Gastrocnemius medialis (tissue), 4 donors: Measurements from ENCODE around the gene DPP3. TPM values are rescaled to one million over a fixed set of nuclear protein-coding genes. Genes with fewer than 3 reads are reported as not detected.

Experiments
- ATAC-seq, 2 donors: fragments of 150-250 bp; one replicate each; pipeline ENCODE4 v1.9.1; 2016
- DNase-seq, 2 donors: peaks; one replicate each; pipeline ENCODE4 v3.0.0-alpha.2; 2019
- H3K27ac ChIP-seq, 4 donors: fragments of 200-600 bp; sonication (generic); 1 replicate in 1 of 4; 2 replicates in 3 of 4; pipeline ENCODE4 v1.5.1; 2016 to 2018; ENCODE audit warnings: mild to moderate bottlenecking in 2 of 4, moderate library complexity in 1 of 4
- H3K27me3 ChIP-seq, 3 donors: fragments of 200-600 bp; sonication (generic) in 2 of 3; 1 replicate in 1 of 3; 2 replicates in 2 of 3; pipeline versions ENCODE4 v1.5.1 to v1.6.0; 2016 to 2019; ENCODE audit warnings: mild to moderate bottlenecking in 1 of 3, moderate library complexity in 1 of 3
- H3K36me3 ChIP-seq, 2 donors: fragments of 200-600 bp; sonication (generic) in 1 of 2; one replicate each; pipeline ENCODE4 v1.5.1; 2017 to 2018
- H3K4me1 ChIP-seq, 2 donors: fragments of 200-600 bp; sonication (generic) in 1 of 2; one replicate each; pipeline ENCODE4 v1.5.1; 2016 to 2017; ENCODE audit warnings: mild to moderate bottlenecking in 2 of 2
- H3K4me3 ChIP-seq, 4 donors: fragments of 200-600 bp; sonication (generic) in 3 of 4; 1 replicate in 1 of 4; 2 replicates in 3 of 4; pipeline ENCODE4 v1.5.1; 2016 to 2019; ENCODE audit warnings: mild to moderate bottlenecking in 2 of 4
- H3K9me3 ChIP-seq, 3 donors: fragments of 200-600 bp; sonication (generic) in 2 of 3; 1 replicate in 1 of 3; 2 replicates in 2 of 3; pipeline ENCODE4 v1.5.1; 2016 to 2019
- POLR2A ChIP-seq, 2 donors: fragments of 450-650 bp; IDR thresholded peaks; one replicate each; pipeline ENCODE4 v1.6.1; 2017; ENCODE audit warnings: antibody characterized with exemption in 2 of 2, mild to moderate bottlenecking in 2 of 2, moderate library complexity in 2 of 2
- in situ Hi-C, 4 donors: fragments of 200-750 bp; cut with MboI; loops; one replicate each; pipeline versions ENCODE4 v1.15.0 to v1.8.0; 2017; ENCODE audit warnings: low sequenced_read_pairs in 4 of 4
- intact Hi-C: fragments of 100-400 bp; cut with DNase I; formaldehyde crosslinking; loops from one replicate; pipeline ENCODE4 v1.15.1; 2023; ENCODE audit warnings: low total_unique reads
- total RNA-seq, 4 donors: library from RNA; depleted of rRNA; stranded (reverse); fragments of >200 nt; gene quantifications; one replicate each; pipeline versions ENCODE4 v1.1.0 to v1.2.3, GENCODE V29; 2016
- TF ChIP-seq, protein P1 (sequence below), 5 experiments: fragments of 450-650 bp in 3 of 5; fragments of 200-600 bp in 2 of 5; sonication (generic) in 2 of 5; IDR thresholded peaks in 4 of 5; conservative IDR thresholded peaks in 1 of 5; 1 replicate in 4 of 5; 2 replicates in 1 of 5; pipeline ENCODE4 v1.5.1; 2016 to 2019; ENCODE audit warnings: antibody characterized with exemption in 5 of 5, mild to moderate bottlenecking in 3 of 5, moderate library complexity in 3 of 5

The DPP3 gene
- total RNA-seq, 4 donors from 2014 or later, result 28.5 to 58.5 (median 37.4) TPM

DNA sequence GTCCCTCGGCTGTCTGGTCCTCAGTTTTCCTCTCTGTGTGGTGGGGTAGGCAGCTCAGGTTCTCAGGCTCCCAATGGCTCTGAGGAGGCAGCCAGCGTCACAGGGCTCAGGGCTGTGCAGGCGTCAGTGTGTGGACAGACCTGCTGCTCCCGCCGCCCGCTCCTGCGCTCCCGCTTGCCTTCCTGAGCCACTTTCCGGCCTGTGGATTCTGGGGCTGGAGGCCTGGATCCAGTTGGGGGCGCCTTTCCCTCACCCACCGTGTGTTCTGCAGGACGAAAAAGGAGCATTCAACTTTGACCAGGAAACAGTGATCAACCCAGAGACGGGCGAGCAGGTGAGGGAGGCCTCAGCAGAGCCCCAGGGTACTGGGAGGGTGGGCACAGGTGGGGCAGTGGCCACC, 14.7 kb downstream of the DPP3 start:
- Histone ChIP-seq H3K4me3 (no peak overlapping the region), H3K9me3 (no peaks in the 10 kb centered on the region), H3K36me3 (peaks cover 0 to 66% of the 10 kb centered on the region in 2 donors), H3K27ac (no peak overlapping the region), H3K4me1 (no peaks in the 10 kb centered on the region), H3K27me3 (no peaks in the 10 kb centered on the region)
- DNase-seq (no peak), ATAC-seq (no peak)
- in situ Hi-C loops (no loop called here), intact Hi-C loops (no loop called here)
- TF ChIP-seq POLR2A (IDR thresholded peaks at IDR 0.05), result no peak
- TF ChIP-seq, protein P1, sequence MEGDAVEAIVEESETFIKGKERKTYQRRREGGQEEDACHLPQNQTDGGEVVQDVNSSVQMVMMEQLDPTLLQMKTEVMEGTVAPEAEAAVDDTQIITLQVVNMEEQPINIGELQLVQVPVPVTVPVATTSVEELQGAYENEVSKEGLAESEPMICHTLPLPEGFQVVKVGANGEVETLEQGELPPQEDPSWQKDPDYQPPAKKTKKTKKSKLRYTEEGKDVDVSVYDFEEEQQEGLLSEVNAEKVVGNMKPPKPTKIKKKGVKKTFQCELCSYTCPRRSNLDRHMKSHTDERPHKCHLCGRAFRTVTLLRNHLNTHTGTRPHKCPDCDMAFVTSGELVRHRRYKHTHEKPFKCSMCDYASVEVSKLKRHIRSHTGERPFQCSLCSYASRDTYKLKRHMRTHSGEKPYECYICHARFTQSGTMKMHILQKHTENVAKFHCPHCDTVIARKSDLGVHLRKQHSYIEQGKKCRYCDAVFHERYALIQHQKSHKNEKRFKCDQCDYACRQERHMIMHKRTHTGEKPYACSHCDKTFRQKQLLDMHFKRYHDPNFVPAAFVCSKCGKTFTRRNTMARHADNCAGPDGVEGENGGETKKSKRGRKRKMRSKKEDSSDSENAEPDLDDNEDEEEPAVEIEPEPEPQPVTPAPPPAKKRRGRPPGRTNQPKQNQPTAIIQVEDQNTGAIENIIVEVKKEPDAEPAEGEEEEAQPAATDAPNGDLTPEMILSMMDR (IDR thresholded peaks at IDR 0.05 in 4 of 5, conservative IDR thresholded peaks at IDR 0.05 in 1 of 5), result no peak

GRCh38 chr11:66495401-66495854, 15.2 kb downstream of the DPP3 start:
- H3K27ac ChIP-seq, result no peak overlapping the region

GRCh38 chr11:66497206-66497605, 17.0 kb downstream of the DPP3 start:
- H3K4me3 ChIP-seq, result no peak overlapping the region
- no peak for DNase-seq
- in situ Hi-C loops, result no loop called here
- intact Hi-C loops, result no loop called here
- H3K27me3 ChIP-seq, result no peaks in the 10 kb centered on the region
- no peak overlapping the region for H3K27ac ChIP-seq
- ATAC-seq, result no peak
- TF ChIP-seq POLR2A (IDR thresholded peaks at IDR 0.05), result no peak
- TF ChIP-seq, protein P1 (IDR thresholded peaks at IDR 0.05 in 4 of 5, conservative IDR thresholded peaks at IDR 0.05 in 1 of 5), result no peak
- no peaks in the 10 kb centered on the region for H3K9me3 ChIP-seq
- H3K36me3 ChIP-seq, result peaks cover 0 to 66% of the 10 kb centered on the region in 2 donors
- H3K4me1 ChIP-seq, result no peaks in the 10 kb centered on the region

More at GRCh38 chr11:66495401-66495854, 15.2 kb downstream of the DPP3 start:
- H3K36me3 ChIP-seq, result peaks cover 0 to 71% of the 10 kb centered on the region in 2 donors
- TF ChIP-seq, protein P1 (IDR thresholded peaks at IDR 0.05 in 4 of 5, conservative IDR thresholded peaks at IDR 0.05 in 1 of 5), result no peak
- no peak for TF ChIP-seq POLR2A (IDR thresholded peaks at IDR 0.05)
- no peaks in the 10 kb centered on the region for H3K27me3 ChIP-seq
- intact Hi-C loops (no loop called here), in situ Hi-C loops (no loop called here)
- ATAC-seq (no peak), DNase-seq (no peak)
- H3K4me3 ChIP-seq, result no peak overlapping the region
- H3K4me1 ChIP-seq, result no peaks in the 10 kb centered on the region
- H3K9me3 ChIP-seq, result no peaks in the 10 kb centered on the region

GRCh38 chr11:66498506-66498905, 18.3 kb downstream of the DPP3 start:
- TF ChIP-seq, protein P1 (IDR thresholded peaks at IDR 0.05 in 4 of 5, conservative IDR thresholded peaks at IDR 0.05 in 1 of 5), result no peak
- no peak for TF ChIP-seq POLR2A (IDR thresholded peaks at IDR 0.05)
- Histone ChIP-seq H3K4me1 (no peaks in the 10 kb centered on the region), H3K27ac (no peak overlapping the region), H3K9me3 (no peaks in the 10 kb centered on the region), H3K4me3 (no peak overlapping the region), H3K27me3 (no peaks in the 10 kb centered on the region), H3K36me3 (peaks cover 0 to 54% of the 10 kb centered on the region in 2 donors)
- intact Hi-C loops, result no loop called here
- DNase-seq (no peak), ATAC-seq (no peak)
- in situ Hi-C loops, result no loop called here

GRCh38 chr11:66505276-66505816, 25.1 kb downstream of the DPP3 start:
- no peaks in the 10 kb centered on the region for H3K9me3 ChIP-seq
- no peak for TF ChIP-seq POLR2A (IDR thresholded peaks at IDR 0.05)
- TF ChIP-seq, protein P1 (IDR thresholded peaks at IDR 0.05 in 4 of 5, conservative IDR thresholded peaks at IDR 0.05 in 1 of 5), result no peak
- ATAC-seq, result no peak
- intact Hi-C loops (no loop called here), in situ Hi-C loops (no loop called here)
- peaks cover 0 to 21% of the 10 kb centered on the region in 2 donors for H3K36me3 ChIP-seq
- H3K27me3 ChIP-seq, result no peaks in the 10 kb centered on the region
- DNase-seq, result no peak
- H3K4me1 ChIP-seq, result peaks cover 2 to 3% of the 10 kb centered on the region in 2 donors
- H3K4me3 ChIP-seq, result no peak overlapping the region
- no peak overlapping the region for H3K27ac ChIP-seq
